GM19468 (cell line): ENCODE results near the gene TYW1.
"Not testable (repeated sequence)": the region's sequence is repeated elsewhere in the genome, so short reads cannot be mapped to it uniquely, and the experiment has no call there.

Experiments
- ATAC-seq: cut with Tn5 transposase; IDR thresholded peaks from one replicate; pipeline ENCODE4 v1.9.1; 2021; ENCODE audit warnings: mild to moderate bottlenecking, moderate library complexity, moderate number of reproducible peaks; ENCODE audit not compliant: unreplicated experiment; ENCODE audit errors: extremely low read depth

Gene TYW1

DNA sequence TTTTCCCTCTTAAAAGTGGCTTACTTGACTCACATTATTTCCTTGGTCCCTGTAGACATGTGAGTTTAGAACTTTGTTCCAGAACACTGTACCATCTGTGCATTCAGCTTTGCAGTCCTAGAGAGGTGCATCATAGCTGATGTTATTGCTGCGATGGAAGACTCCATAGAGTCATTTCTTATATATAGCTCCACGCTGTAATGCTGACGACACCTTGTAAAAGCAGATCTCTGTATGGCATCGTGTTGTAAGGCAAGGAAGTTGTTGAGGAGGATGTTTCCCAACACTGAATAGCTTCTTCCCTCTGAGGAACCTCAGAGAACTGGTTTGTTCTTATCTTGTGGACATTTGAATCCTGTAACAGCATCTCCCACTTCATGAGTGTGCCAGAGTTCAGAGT is 109.6 kb downstream of the TYW1 start:
- ATAC-seq: not testable (repeated sequence)

DNA sequence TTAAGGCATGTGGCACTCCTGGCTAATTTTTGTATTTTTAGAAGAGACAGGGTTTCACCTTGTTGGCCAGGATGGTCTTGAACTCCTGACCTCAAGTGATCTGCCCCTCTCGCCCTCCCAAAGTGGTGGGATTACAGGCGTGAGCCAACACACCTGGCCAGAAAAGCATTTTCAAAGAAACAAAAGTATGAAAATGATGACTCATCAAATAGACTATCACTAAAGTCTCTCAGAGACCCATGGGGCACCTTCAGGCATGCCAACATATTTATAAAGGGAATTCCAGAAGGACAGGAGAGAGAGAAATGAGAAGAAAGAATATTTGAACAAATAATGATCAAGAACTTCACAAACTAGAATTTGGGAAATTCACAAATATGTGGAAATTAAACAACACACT is 114.7 kb downstream of the TYW1 start:
- ATAC-seq: not testable (repeated sequence)

DNA sequence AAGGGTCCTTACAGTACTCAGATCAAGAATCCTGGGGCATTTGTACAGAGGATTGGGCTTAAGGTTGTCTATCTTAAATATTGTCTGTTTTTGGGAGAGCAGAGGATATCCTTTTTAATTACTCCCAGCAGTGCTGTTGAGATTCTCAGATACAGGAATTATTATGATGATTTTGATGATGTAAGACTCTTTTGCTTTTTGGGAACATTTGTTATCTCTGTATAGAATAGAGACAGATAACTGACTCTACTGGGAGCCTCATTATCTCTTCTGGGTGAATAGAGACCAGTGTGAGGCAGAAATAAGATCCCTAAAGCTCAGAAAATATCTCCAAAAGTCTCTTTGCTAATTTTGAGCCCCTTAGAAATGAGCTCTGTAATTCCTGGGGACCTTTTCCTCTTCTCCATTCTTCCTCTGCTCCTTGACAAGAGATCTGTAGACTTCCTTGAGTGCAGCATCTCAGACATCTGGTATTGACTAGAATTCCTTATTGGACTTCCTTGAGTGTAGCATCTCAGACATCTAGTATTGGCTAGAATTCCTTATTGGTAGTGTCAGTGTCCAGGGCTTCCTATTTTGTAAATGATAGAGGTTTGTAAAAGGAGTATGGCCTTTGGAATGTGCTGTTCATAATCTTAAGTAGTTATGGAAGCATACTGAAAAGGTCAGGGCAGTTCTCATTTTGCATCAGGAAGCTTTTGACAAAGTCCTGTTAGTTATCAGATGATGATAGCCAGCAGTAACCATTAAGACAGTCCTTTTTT is 118.0 kb downstream of the TYW1 start:
- not testable (repeated sequence) for ATAC-seq

DNA sequence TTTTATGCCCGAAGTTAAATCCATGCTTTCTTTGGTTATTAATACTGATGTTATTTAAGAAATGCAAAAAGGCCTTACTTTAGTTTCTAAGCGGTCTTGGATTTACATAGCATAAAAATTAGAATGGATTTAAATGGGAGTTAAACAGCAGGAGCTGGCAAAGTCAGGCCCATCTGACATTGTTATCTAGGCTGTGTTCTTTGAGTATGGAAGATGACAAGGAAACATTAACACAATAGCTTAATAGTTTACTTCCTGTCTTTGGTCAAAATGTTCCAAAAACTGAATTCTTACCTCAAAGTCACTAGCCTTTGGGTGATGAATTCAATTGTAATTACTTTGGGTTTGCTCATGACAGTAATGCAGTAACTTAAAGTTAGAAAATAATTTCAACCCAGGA is 123.9 kb downstream of the TYW1 start:
- not testable (repeated sequence) for ATAC-seq

DNA sequence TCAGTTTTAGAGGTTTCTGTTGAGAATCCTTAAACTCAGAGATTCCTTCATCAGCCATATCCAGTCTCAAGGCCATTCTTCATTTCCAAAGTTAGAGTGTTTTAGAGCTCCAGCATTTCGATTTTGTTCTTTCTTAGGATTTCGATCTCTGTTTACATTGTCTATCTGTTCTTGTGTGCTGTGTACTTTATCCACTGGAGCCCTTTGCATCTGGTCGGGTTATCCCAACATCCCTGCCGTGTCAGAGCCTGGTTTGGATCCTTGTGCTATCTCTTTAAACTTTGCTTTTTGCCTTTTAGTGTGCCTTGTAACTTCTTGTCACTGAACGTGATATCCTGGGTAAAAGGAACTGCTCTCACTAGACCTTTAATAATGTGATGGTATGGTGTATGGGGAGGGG is 131.6 kb downstream of the TYW1 start:
- not testable (repeated sequence) for ATAC-seq

DNA sequence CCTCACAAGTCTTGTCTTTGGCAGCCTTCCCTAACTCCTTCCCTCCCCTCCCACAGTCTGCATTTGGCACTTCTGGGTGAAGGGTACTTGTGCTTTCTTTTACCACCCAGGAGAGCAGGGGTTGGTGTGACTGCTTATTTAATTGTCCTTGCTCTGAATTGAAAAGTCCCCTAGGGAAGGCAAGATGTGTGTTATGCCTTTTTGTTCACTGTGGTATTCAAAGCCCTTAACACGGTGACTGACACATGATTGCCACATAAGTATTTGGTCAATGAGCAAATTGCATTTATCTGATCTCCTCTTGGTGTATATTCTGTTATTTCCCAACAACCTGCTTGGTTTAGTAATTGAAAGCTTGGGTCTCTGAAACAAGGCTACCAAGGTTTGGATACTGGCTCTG is 134.1 kb downstream of the TYW1 start:
- ATAC-seq: not testable (repeated sequence)

DNA sequence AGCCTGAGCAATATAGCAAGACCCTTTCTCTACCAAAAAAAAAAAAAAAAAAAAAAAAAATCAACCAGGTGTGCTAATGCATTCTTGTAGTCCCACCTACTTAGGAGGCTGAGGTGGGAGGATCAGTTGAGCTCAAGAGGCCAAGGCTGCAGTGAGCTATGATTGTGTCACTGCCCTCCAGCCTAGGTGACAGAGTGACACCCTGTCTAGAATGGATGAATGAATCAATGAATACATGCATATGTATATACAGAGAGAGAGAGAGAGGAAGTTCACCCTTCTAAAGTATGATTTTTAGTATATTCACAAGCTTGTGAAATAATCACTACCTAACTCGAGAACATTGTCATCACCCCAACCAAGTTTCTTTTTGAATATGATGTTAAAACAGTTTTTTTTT is 138.3 kb downstream of the TYW1 start:
- not testable (repeated sequence) for ATAC-seq

DNA sequence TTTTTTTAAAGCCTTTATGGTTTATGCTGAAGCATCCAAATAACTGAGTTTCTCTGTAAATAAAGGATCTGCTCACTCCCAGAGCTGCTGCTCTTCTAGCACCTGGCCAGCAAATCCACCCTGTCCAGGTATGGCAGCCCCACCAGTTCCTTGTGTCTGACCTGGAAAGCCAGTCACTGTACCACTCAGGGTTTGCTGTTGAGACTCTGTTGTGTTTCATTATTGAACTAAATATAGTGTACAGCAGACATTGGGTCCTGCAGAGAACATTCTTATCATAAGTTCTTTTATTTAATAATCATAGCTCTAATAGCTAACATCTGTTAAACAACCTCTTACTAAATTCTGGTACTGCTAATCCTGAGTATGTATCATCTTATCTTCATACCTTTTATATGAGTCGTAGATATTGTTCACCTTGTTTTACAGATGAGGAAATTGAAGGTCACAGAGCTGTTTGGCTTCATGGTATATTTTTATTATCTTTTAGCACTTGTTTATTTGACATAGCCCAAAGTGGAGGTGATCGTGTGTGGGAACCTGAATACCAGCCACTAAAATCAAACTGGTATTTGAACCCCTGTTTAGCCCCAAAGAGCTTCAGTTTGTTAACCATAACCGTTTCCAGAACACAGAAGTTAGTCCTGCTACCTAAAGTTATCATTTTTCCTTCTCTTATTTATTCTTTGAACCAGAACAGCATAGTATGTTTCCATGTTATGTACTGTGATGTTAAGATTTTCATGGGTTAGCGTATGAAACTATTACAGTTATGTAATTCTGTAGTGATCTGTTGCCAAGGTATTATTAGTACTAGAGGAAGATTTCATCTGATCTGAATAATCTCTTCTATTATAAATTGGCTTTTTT is 139.2 kb downstream of the TYW1 start:
- not testable (repeated sequence) for ATAC-seq

DNA sequence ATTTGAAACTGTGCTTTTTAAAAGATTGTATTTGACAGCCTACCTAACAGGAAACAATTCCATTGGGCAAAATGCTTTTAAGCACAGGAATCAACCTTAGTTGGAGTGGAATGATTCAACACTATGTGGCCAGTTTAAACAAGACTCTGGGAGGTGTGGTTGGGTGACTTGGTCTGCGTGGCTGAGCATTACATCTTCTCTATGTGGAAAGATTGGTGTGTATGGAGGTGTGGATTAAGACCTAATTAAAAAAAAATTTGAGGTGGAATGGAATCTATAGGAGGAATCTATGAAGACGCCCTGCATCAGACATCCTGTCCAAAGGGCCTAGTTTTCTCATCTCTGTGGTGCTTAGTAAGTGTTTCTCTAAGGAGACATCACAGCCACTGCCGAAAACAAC is 140.9 kb downstream of the TYW1 start:
- ATAC-seq: not testable (repeated sequence)

DNA sequence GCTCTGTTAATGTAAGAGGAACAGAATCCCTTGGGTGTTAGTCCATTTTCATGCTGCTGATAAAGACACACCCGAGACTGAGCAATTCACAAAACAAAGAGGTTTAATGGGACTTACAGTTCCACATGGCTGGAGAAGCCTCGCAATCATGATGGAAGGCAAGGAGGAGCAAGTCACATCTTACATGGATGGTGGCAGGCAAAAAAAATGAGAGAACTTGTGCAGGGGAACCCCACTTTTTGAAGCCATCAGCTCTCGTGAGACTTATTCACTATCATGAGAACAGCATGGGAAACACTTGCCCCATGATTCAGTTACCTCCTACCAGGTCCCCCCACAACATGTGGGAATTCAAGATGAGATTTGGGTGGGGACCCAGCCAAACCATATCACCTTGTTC is 143.2 kb downstream of the TYW1 start:
- ATAC-seq: not testable (repeated sequence)

DNA sequence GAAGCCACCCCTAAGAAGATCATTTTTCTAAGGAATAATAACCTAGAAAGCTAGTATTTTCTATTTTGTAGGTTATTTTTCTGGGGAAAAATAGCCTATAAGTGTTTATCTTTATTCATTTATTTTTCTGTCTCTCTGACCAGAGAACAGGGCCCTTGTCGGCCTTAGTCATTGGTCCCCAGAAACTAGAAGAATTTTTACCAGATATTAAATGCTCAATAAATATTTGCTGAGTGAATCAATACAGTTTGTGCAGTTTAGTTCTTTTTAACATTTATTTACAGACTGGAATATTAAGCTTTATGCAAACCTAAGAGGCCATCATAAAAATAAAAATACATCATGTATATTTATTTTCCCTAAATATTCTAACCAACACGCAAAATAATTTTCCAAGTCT is 144.4 kb downstream of the TYW1 start:
- ATAC-seq: not testable (repeated sequence)

DNA sequence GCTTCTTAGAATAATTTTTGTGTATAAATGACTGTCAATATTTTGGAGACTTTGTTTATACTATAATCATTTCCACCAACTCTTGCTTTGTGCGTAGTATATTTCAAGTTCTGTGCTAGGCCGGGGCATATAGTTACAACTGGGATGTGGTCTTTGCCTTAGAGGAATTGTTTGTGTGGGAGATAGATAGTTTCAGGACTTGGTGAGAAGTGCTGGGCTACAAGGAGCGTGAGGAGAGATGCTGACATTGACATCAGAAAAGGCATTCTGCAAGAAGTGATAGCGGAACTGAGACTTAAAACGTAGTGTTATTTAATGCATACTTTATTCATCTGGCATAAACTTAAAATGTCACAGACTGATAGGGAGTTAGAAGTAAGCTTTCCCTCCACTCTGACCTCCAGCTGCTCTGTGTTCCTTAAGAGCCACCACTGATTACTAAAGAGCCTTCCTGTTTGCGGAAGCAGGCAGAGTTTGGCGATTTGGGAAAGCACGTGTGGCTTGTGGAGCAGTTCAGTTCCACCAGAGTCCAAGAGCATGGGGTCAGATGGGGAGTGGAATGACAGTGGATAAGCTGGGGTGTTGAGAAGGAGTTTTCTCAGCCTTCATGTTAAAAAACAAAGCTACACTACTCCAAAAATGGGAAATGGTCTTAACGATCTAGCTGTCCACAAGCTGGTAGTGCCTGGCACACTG is 146.6 kb downstream of the TYW1 start:
- ATAC-seq: not testable (repeated sequence)

DNA sequence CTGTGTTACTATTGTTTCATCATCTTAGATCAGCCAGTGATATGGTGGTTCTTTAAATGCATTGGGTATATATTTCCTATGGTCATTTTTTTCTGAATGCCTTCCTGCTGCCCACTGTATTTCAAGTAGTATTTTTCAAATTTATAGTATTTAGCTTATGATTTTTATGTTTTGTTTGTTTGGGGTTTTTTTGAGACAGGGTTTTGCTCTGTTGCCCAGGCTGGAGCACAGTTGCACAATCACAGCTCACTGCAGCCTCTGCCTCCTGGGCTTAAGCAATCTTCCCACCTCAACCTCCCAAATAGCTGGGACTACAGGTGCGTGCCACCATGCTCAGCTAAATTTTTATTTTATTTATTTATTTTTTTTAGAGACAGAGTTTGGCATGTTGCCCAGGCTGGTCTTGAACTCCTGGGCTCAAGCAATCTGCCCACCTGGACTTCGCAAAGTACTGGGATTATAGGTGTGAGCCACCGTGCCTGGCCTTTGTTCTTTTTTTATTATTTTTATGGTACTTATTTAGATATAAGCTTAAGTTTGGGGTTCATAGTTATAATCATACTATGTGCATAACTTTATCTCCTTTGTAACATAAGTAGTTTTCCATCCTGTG is 149.1 kb downstream of the TYW1 start:
- not testable (repeated sequence) for ATAC-seq

DNA sequence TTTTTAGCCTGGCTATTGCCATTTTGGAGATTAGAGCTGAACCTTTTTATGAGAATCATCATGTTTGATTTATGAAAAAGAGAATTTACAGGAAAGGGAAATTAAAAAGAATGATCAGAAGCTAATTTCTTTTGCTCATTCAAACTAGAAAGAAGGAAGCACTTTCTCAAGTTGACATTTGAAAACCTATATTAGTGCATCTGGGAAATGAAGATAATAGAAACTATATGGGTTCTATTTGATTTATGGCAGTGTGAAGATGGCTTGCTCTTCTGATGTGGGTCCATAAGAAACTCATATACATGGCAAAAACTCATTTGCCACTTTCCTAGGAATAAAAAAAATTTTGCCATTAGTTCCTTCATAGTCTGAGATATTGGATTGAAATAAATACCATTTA is 152.5 kb downstream of the TYW1 start:
- not testable (repeated sequence) for ATAC-seq

DNA sequence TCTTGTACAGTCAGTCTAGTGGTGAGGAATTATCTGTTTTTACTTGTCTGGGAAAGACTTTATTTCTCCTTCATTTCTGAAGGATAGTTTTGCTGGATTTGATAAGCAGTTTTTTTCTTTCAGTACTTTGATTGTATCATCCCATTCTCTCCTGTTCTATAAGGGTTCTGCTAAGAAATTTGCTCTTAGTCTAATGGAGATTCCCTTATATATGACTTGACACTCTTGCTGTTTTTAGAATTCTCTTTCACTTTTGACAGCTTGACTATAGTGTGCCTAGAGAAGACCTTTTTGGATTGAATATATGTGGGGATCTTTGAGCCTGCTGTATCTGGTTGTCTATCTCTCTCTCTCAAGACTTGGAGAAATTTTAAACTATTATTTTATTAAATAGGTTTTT is 157.7 kb downstream of the TYW1 start:
- not testable (repeated sequence) for ATAC-seq

DNA sequence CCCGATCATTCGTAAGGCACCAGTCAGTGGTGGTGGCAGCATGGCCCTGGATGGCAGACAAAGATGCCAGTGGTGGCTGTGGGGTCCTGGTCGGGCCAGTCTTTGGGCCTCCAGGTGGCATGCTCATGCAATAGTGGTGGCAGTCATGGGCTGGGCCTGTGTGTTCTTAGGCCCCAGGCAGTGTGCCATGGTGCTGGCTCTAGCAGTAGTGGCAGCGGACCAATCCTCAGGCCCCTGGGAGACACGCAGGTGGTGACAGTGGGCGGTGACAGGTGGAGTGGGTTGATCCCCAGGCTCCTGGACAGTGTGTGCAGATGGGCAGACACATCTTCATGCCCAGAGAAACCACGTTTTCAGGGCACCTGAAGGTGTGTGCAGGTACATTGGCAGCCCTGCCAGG is 159.4 kb downstream of the TYW1 start:
- not testable (repeated sequence) for ATAC-seq

DNA sequence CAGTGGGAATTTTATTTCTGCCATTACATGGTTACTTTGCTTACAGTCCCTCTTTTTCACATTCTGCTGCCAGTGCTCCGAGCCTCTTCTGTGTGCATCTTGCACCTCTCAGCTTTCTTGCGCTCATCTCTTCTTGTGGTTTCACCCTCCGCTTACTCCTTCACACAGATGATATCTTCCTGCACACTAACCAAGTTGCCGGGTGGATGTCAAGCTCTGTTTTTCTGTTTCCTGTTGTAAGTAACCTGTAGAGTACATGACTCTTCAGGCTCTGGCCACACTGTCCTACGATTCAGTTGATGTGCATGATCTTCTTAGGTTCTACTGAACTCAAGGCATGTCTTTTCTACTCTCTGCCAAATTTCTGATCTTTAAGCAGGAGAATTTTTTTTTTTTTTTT is 166.7 kb downstream of the TYW1 start:
- not testable (repeated sequence) for ATAC-seq

DNA sequence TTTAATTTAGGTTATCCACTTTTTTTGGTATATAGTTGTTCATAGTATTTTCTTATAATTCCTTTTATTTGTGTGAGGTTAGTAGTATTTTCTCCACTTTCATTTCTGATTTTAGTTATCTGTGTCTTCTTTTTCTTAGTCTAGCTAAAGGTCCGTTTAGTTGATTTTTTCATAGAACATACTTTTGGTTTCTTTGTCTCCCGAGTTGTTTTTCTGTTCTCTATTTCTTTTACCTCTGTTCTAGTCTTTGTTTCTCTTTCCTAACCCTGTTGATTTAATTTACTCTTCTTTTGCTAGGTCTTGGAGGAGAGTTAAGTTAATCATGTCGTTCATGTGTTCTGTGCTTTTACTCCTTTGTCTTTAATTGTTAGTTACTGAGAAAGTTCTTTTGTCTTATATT is 174.5 kb downstream of the TYW1 start:
- ATAC-seq: peak; percentile 86

DNA sequence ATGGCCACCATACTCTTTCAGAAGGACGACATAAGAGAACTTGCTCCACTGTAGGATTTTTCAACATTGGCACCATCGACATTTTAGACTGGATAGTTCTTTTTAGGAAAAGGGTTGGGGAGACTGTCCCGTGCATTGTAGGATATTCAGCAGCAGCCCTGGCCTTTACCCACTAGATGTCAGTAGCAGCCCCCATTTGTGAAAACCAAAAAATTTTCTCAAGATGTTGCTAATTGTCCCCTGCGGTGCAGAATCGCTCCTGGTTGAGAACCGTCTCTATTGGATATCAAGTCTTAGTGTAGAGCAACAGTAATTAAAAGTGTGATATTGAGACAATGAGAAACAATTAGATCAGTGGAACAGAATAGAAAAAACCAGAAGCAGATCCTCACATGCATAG is 180.1 kb downstream of the TYW1 start:
- ATAC-seq: not testable (repeated sequence)
